Measurements from ENCODE around the gene HPS6. TPM values are rescaled to one million over a fixed set of nuclear protein-coding genes. Genes with fewer than 3 reads are reported as not detected.
"Not testable (repeated sequence)": the region's sequence is repeated elsewhere in the genome, so short reads cannot be mapped to it uniquely, and the experiment has no call there.

The HPS6 gene
- 55.3 and 71.9 TPM in 2 replicates for total RNA-seq (2014; rRNA removed; shearing (Covaris generic))

DNA sequence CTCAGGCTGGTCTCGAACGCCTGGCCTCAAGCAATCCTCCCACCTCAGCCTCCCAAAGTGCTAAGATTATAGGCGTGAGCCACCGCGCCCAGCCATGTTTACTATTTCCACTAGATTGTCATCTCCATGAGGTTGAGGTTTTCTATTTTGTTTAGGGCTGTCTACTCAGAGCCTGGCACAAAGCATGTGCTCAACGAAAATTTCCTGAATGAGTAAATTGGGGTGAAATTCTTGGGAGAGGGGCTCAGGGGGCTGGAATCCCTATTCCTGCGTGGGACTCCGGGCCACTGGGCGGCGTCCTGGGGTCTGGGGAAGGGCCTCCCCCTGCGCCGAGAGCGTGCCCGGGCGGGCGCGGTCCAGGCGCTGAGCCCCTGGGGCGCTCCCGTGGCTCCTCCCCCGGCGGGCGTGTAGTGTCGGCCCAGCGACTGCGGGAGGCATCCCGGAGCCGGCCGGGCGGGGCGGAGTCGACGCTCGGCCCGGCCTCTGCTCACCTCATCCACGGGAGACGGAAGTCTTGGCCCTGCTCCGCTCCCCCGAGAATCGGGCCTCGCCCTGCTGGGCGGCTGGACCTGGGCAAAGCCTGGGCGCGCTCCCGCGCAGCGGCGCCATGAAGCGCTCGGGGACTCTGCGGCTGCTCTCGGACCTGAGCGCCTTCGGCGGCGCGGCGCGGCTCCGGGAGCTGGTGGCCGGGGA, at the start of gene HPS6:
Gene HPS6, plus strand, starts transcription at position 482 of the 693 bp plus-strand sequence. Its CDS starts 126 bp downstream, at position 608.
- in situ Hi-C loops (cut with HindIII; ENCODE audit: low sequenced_read_pairs), result no loop called here
- DNase-seq (ENCODE audit: low spot score), result peak; percentile 83

DNA sequence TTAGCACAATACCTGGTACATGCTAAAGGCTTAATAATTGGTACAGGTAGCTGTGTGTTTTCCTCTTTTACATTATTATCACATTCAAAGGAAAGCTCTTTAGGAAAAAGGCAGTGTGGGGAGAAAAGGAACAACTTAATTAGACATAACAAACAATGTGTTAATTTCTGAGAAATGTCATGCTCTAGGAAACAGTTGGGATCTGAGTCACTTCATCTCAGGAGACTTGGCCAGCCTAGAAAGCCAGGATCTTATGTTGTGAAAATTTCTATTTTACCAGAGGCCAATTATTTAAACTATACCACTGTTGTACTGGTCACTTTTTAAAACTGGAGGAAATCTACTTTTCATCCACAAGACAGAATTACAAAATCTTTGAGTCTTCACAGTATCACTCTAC, 48.7 kb upstream of the HPS6 start:
- DNase-seq (ENCODE audit: low spot score), result no peak
- in situ Hi-C loops (cut with HindIII; ENCODE audit: low sequenced_read_pairs), result loop anchor here (25.0 kb wide), 1 partner anchor 129 kb away; no protein-coding TSS in a partner anchor

DNA sequence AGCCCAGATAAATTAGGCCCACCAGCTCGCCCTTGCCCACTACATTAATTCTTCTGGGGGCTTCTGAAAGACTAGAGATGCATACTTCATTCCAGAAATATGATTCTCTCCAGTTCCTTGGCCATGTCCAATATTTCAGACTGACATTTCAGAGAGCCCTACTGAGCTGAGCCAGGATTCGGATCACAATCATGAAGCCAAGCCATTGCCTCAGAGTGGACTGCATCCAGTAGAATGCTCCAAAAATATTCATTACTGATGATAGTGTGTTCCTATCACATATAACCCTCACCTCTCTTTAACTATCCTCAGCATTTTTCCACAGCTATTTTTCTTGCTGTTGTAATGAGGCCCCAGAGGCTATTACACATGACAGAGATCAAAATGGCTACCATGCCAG, 47.9 kb upstream of the HPS6 start:
- in situ Hi-C loops (cut with HindIII; ENCODE audit: low sequenced_read_pairs), result loop anchor here (25.0 kb wide), 1 partner anchor 130 kb away; no protein-coding TSS in a partner anchor
- no peak for DNase-seq (ENCODE audit: low spot score)

DNA sequence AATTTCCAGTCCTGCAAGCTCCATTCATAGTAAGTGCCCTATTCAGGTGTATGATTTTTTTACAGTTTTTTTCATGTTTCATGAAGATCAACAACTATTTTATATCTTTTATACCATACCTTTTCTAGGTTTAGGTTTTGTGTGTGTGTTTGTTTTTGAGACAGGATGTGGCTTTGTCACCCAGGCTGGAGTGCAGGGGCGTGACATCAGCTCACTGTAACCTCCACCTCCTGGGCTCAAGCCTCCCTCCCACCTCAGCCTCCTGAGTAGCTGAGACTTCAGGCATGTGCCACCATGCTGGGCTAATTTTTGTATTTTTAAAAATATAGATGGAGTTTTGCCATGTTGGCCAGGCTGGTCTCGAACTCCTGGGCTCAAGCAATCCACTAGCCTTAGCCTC, 44.2 kb upstream of the HPS6 start:
- DNase-seq (ENCODE audit: low spot score), result no peak
- in situ Hi-C loops (cut with HindIII; ENCODE audit: low sequenced_read_pairs), result loop anchor here (25.0 kb wide), 1 partner anchor 134 kb away; no protein-coding TSS in a partner anchor

GRCh38 chr10:102024799-102025198, 40.4 kb upstream of the HPS6 start:
- DNase-seq (ENCODE audit: low spot score), result no peak
- in situ Hi-C loops (cut with HindIII; ENCODE audit: low sequenced_read_pairs), result loop anchor here (25.0 kb wide), 1 partner anchor 137 kb away; no protein-coding TSS in a partner anchor

DNA sequence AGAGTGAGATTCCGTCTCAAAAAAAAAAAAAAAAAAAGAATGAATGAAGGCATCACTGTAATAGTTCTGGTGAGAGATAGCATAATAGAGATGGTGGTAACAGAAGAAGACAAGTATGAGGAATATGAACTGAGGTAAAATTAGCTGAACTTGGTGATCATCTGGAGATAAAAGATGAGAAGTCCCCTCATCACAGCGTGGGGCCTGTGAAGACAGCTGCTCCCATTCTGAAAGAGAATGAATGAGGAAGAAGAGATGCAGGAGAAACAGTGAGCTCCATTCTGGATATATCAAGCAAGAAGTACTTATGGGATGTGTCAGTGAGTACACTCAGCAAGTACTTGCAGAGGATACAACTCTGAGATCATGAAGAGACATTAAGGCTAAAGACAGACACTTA, 37.9 kb upstream of the HPS6 start:
- no peak for DNase-seq (ENCODE audit: low spot score)
- in situ Hi-C loops (cut with HindIII; ENCODE audit: low sequenced_read_pairs), result no loop called here

DNA sequence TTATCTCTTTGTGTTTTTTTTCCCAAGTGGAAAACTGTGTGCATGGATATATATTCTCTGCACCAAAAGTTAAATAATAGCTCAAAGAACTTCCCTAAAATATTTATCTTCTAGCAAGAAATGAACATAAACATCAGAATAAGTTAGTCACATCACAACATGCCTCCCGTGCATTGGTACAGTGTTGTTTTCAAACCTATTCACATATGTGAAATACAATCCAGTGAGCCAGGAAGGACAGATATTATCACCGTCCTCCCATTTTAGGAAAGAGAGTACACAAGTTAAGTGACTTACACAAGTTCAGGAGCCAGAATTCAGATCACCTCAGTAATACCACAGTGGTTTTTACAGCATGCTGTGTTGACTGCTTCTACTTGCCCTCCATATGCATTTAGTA, 31.4 kb upstream of the HPS6 start:
- in situ Hi-C loops (cut with HindIII; ENCODE audit: low sequenced_read_pairs), result no loop called here
- DNase-seq (ENCODE audit: low spot score), result no peak

- DNase-seq (ENCODE audit: low spot score); in situ Hi-C loops (cut with HindIII; ENCODE audit: low sequenced_read_pairs): not testable (repeated sequence)
These were observed 29.3 kb upstream of the HPS6 start for GRCh38 chr10:102035807-102036206.

DNA sequence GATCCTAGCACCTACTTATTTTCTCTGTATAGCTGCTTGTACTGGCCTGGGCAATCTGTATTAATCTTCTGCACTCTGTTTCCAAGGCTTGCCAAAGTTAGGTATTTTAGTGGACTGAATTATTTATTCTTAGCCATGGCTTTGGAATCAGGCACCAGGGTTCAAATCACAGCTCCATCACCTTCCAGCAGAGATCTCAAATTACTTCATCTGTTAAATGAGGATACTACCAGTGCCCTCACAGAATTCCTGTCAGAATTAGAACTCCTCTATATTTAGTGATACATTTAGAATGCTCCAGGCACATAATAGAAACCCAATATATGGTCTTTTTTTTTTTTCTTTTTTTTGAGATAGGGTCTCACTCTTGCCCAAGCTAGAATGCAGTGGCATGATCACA, 26.7 kb upstream of the HPS6 start:
- DNase-seq (ENCODE audit: low spot score), result no peak
- in situ Hi-C loops (cut with HindIII; ENCODE audit: low sequenced_read_pairs), result no loop called here

DNA sequence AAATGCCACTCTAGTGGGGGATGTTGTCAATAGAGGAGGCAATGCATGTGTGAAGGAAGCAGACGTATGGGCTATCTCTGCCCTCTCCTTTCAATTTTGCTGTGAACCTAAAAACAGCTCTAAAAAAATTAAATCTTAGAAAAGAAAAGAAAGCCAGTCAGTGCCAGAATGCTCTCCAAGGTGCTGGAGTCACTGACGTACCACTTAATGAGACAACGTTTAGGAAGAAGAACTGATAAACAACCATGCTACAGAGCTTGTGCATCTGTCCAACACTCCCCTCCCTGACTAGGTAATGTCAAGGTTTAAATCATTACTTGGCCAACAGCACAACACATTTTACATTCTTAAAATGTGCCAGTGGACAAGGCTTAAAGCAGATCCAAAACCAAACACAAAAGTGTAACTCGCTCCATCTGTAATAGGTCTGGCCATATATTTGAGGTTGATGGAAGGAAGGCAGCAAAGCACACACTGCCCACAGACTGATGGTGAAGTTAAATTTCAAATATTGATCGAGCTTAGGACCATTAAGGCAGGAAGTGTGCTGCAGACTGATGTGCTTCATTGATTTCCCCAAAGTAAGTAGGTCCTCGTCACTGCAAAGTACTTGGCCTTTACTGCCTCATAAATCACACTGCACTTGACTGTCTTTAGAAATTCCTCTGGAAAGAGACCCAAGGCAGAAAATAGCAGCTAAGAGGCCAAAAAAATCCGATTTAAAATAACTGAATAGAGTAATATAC, 24.7 kb upstream of the HPS6 start:
- DNase-seq (ENCODE audit: low spot score), result no peak
- in situ Hi-C loops (cut with HindIII; ENCODE audit: low sequenced_read_pairs), result no loop called here

- no peak for DNase-seq (ENCODE audit: low spot score)
- in situ Hi-C loops (cut with HindIII; ENCODE audit: low sequenced_read_pairs), result no loop called here
These were observed 19.9 kb upstream of the HPS6 start for GRCh38 chr10:102045292-102045691.

- in situ Hi-C loops (cut with HindIII; ENCODE audit: low sequenced_read_pairs), result no loop called here
- no peak for DNase-seq (ENCODE audit: low spot score)
These were observed 19.1 kb upstream of the HPS6 start for GRCh38 chr10:102046095-102046494.

GRCh38 chr10:102054881-102055646, 10.1 kb upstream of the HPS6 start:
- DNase-seq (ENCODE audit: low spot score), result peak; percentile 43
- in situ Hi-C loops (cut with HindIII; ENCODE audit: low sequenced_read_pairs), result not testable (repeated sequence)

GRCh38 chr10:102055647-102056419, 9.3 kb upstream of the HPS6 start, which contains the start of gene ARMH3:
ARMH3 (minus strand) TSS chr10:102056173; CDS start chr10:102040114, 16,059 bp downstream.
- DNase-seq (ENCODE audit: low spot score), result peak; percentile 99
- in situ Hi-C loops (cut with HindIII; ENCODE audit: low sequenced_read_pairs), result no loop called here

DNA sequence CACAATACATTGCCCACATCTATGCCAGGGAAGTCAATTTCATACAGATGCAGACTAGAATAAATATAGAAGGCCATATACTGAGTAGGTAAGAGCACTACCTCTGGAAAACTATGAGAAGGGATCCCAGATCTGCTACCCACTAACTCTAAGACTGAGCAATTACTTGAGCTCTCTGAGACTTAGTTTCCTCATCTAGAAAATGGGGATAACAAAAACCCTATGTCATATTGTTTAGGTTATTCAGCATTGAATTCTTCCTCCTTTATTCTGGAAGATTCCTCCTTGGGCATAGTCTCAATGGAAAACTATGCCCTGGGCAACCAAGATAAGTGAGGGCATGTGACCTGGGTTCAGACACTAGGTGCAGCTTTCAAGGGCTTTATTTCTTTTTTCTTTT, 5.2 kb upstream of the HPS6 start:
- in situ Hi-C loops (cut with HindIII; ENCODE audit: low sequenced_read_pairs), result no loop called here

GRCh38 chr10:102064503-102064867, 664 bp upstream of the HPS6 start:
- in situ Hi-C loops (cut with HindIII; ENCODE audit: low sequenced_read_pairs), result no loop called here
- no peak for DNase-seq (ENCODE audit: low spot score)

More for the DNA sequence above, 5.2 kb upstream of the HPS6 start:
- DNase-seq (ENCODE audit: low spot score), result no peak

- in situ Hi-C loops (cut with HindIII; ENCODE audit: low sequenced_read_pairs), result no loop called here
- peak; percentile 22 for DNase-seq (ENCODE audit: low spot score)
These were observed 631 bp downstream of the HPS6 start for GRCh38 chr10:102065561-102066398.

Measured in G401 (cell line).